Testis (tissue), 2 donors: ENCODE data around the gene TTYH2.

Experiments used
- POLR2A ChIP-seq: fragments of 450-650 bp; IDR thresholded peaks from one replicate; pipeline ENCODE4 v1.6.1; 2017; ENCODE audit warnings: antibody characterized with exemption, mild to moderate bottlenecking, moderate library complexity
- TF ChIP-seq, protein P1 (sequence below), 3 experiments: fragments of 450-650 bp in 2 of 3; fragments of 200-600 bp in 1 of 3; sonication (generic) in 1 of 3; IDR thresholded peaks; one replicate each; pipeline ENCODE4 v1.5.1; 2016 to 2019; ENCODE audit warnings: antibody characterized with exemption in 3 of 3, mild to moderate bottlenecking in 2 of 3, moderate library complexity in 1 of 3

DNA sequence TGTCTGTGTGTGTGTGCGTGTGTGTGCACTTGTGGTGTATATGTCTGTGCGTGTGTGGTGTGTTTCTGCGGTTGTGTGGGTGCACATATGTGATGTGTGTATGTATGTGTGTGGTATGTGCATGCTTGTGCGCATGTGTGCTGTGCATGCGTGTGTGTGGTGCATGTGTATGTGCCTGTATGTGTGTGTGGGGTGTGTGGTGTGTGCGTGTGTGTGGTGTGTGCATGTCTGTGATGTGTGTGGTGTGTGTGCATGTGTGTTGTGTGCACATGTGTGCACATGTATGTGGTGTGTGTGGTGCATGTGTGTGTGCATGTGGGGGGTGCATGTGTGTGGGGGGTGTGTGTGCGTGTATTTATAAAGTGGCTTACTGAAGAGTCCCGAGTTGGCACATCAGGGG is 37.7 kb downstream of the TTYH2 start:
- TF ChIP-seq, protein P1, sequence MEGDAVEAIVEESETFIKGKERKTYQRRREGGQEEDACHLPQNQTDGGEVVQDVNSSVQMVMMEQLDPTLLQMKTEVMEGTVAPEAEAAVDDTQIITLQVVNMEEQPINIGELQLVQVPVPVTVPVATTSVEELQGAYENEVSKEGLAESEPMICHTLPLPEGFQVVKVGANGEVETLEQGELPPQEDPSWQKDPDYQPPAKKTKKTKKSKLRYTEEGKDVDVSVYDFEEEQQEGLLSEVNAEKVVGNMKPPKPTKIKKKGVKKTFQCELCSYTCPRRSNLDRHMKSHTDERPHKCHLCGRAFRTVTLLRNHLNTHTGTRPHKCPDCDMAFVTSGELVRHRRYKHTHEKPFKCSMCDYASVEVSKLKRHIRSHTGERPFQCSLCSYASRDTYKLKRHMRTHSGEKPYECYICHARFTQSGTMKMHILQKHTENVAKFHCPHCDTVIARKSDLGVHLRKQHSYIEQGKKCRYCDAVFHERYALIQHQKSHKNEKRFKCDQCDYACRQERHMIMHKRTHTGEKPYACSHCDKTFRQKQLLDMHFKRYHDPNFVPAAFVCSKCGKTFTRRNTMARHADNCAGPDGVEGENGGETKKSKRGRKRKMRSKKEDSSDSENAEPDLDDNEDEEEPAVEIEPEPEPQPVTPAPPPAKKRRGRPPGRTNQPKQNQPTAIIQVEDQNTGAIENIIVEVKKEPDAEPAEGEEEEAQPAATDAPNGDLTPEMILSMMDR (IDR thresholded peaks at IDR 0.05), result no peak
- TF ChIP-seq POLR2A, result no peak
